H54 (cell line): ENCODE data around the gene BCAR3.

Source experiments
- DNase-seq: peaks from one replicate; pipeline ENCODE4 v3.0.0; 2011; ENCODE audit warnings: low spot score, mixed read lengths; ENCODE audit not compliant: insufficient read length
- FAIRE-seq: peaks from 3 replicates; lab custom pipeline; 2011; peaks lifted over from hg19 to GRCh38; lab: Jason Lieb, UNC
- POLR2A ChIP-seq: IDR thresholded peaks from 2 replicates; pipeline ENCODE4 v1.6.1; 2011; ENCODE audit warnings: low read depth, mild to moderate bottlenecking, low read length

Gene BCAR3

GRCh38 chr1:93715529-93716126, 34.0 kb upstream of the BCAR3 start:
- no peak for TF ChIP-seq POLR2A
- DNase-seq (no peak), FAIRE-seq (no peak)

GRCh38 chr1:93714356-93714755, 32.7 kb upstream of the BCAR3 start:
- no peak for FAIRE-seq
- DNase-seq = no peak
- no peak for TF ChIP-seq POLR2A

- no peak for TF ChIP-seq POLR2A
- FAIRE-seq = no peak
- no peak for DNase-seq
These were observed 31.7 kb upstream of the BCAR3 start for GRCh38 chr1:93713341-93713740.

- DNase-seq (no peak), FAIRE-seq (no peak)
- TF ChIP-seq POLR2A = no peak
These were observed 31.1 kb upstream of the BCAR3 start for GRCh38 chr1:93712741-93713140.

GRCh38 chr1:93710499-93711453, 29.1 kb upstream of the BCAR3 start:
- TF ChIP-seq POLR2A = no peak
- FAIRE-seq = no peak
- DNase-seq = no peak

- no peak for DNase-seq
- FAIRE-seq = no peak
- TF ChIP-seq POLR2A = no peak
These were observed 27.3 kb upstream of the BCAR3 start for GRCh38 chr1:93708734-93709481.

GRCh38 chr1:93707956-93708355, 26.3 kb upstream of the BCAR3 start:
- no peak for TF ChIP-seq POLR2A
- no peak for FAIRE-seq

DNA sequence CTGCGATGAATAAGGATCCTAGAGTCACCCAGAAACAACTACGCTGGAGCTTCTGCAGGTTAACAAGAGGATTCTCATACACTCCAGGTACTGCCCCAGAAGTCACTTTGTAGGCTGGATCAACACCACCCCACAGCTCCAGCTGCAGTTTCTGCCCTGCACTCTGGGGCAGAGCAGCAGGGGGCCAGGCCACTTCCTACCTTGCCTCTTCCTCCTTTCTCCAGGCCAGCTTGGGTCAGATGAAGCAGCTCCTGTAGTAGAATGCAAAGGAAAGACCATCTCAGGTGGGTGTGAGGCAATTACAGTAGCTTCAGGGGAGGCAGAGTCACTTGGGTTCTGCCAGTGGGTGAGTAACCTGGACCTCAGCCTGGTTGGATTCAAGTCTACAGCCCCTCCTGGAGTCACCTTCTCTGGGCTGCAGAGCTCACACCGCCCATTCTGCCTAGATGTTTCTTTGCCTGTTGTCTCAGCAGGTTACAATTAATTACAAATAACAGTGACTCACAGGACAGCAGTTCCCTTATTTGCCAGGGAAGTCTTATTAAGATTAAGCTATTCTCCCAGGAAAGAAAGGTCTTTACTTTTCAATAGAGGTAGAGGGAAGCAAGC, 24.4 kb upstream of the BCAR3 start:
- FAIRE-seq (no peak), DNase-seq (no peak)
- TF ChIP-seq POLR2A = no peak

More at GRCh38 chr1:93707956-93708355, 26.3 kb upstream of the BCAR3 start:
- DNase-seq = no peak

GRCh38 chr1:93704052-93704451, 22.4 kb upstream of the BCAR3 start:
- TF ChIP-seq POLR2A = no peak
- DNase-seq (no peak), FAIRE-seq (no peak)

DNA sequence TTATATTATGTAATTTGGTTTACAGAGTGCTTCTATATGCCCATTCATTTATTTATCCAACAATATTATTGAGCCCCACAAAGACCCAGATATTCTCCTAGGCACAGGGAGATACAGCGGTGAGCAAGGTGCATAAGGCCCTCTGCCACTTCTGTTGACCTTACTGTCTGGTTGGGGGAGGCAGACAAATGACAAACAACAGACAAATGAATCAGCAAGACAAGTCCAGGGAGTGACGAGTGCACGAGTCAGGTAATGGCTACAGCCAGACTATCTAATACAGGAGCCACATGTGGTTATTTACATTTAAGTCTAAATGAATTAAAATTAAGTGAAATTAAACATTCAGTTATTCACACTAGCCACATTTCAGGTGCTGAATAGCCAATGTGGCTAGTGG, 22.0 kb upstream of the BCAR3 start:
- FAIRE-seq (no peak), DNase-seq (no peak)
- no peak for TF ChIP-seq POLR2A

GRCh38 chr1:93702828-93703183, 21.2 kb upstream of the BCAR3 start:
- TF ChIP-seq POLR2A = no peak
- DNase-seq (no peak), FAIRE-seq (no peak)

DNA sequence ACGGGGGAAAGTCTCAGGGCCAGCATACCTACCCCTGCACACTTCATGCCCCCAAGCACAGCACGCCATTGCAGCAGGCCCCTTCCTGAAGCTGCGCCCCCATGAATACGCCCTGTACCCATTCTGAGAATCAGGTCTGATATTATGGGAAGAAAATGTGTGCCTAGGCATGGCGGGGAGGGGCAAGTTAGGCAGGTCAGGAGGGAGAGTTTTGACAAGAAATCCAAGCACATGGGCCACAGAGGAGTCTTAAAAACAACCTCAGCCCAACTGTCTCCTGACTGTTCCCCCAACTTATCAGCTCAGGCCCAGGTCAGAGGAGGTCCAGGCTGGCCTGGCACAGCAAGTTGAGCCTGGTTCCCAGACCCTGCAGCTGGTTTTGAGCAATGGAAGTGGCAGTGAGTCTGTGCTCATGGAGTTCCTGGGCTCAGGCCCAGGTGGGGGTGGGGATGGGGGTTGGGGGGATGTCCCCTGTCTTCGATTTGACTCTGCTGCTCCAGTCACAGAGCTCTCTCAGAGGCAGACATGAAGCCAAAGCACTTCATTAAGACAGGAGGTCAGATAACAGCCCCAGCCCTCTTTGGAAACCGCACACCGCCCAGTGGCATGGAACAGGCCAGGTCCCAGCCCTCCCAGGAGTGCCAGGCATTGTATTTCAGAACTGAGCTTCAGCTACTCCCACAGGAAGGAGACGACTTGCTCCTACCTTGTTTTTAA, 20.6 kb upstream of the BCAR3 start:
- FAIRE-seq (no peak), DNase-seq (no peak)
- no peak for TF ChIP-seq POLR2A

DNA sequence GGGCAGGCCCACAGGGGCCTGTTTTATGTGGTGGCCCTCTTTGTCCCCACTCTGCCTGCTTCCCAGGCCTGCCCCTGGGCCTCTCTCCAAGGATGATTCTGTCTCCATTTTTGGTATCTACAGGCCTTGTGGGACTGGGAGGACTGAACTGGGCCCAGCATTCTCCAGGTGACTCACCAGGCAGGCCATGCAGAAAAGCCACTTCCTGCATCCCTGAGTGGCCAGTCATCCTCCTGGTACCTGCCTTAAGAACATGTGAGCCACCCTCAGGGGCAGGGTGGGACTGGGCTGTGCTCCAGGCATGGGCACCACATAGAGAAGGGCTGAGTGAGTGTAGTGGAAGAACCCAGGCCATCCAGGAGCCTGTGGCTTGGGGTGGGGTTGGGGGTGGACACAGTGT, 20.0 kb upstream of the BCAR3 start:
- peak; percentile 92 for FAIRE-seq
- no peak for TF ChIP-seq POLR2A
- peak; percentile 90 for DNase-seq
